GM19397 (cell line): ENCODE results near the gene LRRK1.
"Not testable (repeated sequence)": the region's sequence is repeated elsewhere in the genome, so short reads cannot be mapped to it uniquely, and the experiment has no call there.

Source experiments
- ATAC-seq: cut with Tn5 transposase; IDR thresholded peaks from one replicate; pipeline ENCODE4 v1.9.1; 2021; ENCODE audit warnings: mild to moderate bottlenecking, moderate library complexity; ENCODE audit not compliant: unreplicated experiment

The LRRK1 gene

DNA sequence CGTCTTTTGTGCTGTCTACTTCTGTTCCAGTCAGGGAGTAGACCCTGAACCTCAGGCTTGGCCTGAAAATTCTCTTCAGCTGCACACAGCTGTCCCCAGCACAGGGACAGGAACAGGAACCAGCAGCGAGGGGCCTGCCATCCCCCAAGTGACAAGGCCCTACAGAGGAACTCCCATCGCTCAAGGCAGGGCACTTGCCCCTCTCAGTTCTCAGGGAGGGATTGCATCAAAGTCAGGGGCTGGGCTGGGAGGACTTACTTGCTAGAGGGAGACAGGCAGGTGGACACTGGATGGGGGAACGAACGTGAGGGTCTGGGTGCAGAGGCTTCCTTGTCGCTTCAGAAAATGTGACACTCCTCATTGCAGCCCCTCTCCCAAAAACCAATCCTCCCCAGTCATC lies 169.1 kb downstream of the LRRK1 start:
- ATAC-seq, result no peak

DNA sequence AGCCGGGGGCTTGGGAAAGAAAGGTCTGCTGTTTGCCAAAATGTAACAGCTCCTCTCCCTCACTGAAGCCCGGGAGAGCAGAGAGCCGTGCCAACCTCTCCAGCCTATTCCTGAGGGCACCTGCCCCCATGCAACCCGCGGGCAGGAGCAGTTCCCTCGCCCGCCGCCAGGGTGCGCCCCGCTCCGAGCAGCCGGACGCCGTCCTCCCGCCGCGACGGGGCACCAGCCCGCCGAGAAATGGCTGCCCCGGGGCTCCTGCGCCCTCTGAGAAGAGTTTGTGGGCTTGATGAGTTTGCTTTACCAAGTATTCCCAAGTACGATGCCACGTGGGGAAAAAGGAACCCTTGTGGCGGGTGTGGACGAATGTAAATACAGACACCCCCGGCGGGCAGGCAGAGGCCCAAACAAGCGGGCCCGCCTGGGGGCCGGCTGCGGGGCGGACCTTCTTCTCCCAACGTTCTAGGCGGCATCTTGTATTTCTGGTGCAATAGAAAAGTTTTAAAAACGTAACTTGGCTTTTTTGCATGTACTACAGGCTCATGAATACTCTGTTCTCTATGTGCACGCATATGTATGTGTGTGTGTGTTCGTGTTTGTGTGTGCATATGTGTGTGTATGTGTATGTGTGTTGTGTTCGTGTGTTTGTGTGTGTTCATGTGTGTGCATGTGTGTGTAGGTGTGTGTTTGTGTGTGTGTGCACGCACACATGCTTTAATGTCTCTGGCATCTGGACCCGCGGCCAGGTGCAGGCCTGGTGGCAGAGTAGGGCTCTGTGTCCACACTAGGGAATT lies 169.8 kb downstream of the LRRK1 start:
- ATAC-seq, result peak; percentile 75

DNA sequence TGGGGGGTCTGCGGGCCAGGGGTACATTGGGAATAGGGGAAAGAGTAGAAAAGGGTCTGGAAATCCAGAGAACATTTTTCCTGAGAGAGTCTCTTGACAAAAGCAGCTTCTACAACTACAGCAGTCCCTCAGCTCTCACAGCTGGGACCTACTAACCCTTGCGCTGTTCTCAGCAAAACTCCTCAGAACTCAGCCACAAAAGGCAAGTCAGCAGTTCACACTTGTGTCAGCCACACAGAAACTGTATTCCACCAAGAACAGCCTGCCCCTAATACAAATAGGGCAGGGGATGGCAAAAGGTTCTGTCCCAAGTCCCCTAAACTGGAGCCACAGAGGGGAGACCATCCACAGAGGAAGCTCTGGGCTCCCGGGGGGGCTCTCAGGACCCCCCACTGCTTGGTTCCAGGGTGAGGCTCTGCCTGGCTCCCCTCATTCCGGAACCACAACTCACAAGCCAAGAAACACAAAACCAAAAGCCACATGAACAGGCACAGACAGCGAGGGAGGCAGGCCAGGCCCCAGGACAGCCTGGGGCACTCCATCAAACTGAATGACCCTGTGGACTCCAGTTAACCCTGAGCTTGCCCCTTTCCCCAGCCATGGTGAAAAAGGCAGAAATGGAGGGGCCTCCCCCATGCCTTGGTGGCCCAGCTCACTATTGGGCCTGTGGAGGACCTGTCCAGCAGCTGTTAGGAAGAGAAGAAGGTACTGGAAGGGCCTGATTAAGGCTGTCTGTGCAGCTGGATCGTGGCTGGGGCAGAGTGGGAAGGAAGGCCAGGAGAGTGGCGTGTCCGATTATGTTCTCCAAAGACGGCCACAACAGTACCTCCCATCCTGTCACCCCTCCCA lies 170.6 kb downstream of the LRRK1 start:
- no peak for ATAC-seq

DNA sequence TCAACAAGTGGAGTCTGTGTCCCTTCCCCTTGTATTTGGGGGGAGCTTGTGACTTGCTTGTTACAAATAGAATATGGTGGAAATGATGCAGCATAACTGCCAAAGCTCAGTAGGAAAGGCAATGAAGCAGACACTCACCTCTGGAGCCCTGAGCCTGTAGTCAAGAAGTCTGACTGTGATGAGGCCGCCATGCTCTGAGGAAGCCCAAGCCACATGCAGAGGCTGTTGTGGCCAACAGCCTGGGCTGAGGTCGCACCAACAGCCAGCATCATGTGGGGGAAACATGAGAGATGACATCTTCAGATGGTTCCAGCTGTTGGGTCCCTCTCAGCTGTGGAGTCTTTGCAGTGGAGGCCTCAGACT lies 171.3 kb downstream of the LRRK1 start:
- ATAC-seq, result no peak

DNA sequence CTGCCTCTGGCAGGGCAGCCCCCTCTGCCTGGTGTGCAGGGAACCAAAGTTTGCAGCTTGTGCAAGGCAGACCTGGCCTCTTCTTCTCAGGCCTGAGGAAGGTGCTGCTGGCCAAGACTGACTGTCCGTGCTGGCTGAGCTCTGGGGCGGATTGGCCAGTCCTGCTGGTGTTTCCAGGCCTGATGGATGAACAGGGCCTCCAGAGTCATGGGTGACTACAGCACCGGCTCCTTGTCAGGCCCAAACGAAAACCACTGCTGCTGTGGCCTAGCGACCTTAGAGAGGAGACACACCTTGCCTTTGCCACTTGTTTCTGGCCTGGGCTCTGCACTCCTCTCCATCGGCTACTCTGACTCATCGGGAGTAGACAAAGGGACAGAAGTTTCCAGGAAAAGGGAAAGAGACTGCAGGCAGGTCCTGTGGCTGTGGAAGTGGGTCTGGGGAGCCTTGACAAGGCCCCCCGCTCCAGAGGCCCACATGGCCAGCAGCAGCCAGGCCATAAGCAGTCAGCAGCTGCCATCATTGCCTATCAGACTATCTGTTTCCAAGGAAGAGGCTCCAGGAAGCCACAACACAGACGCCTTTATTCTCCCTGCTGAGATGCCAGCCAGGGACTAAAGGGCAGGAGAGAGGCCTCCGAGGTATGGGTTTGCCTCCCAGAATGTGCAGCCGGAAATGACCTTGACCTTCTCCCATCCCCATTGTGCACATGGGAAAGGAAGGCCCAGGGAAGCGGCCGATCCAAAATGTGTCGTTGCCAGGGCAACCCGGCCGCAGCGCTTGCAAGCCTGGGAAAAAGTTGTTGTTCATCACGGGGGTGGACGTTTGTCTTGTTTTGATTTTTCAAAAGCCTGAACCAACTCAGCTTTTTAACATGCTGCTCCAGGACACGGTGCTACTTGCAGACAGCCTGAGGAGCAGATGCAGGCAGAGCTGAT lies 172.2 kb downstream of the LRRK1 start:
- ATAC-seq, result no peak

DNA sequence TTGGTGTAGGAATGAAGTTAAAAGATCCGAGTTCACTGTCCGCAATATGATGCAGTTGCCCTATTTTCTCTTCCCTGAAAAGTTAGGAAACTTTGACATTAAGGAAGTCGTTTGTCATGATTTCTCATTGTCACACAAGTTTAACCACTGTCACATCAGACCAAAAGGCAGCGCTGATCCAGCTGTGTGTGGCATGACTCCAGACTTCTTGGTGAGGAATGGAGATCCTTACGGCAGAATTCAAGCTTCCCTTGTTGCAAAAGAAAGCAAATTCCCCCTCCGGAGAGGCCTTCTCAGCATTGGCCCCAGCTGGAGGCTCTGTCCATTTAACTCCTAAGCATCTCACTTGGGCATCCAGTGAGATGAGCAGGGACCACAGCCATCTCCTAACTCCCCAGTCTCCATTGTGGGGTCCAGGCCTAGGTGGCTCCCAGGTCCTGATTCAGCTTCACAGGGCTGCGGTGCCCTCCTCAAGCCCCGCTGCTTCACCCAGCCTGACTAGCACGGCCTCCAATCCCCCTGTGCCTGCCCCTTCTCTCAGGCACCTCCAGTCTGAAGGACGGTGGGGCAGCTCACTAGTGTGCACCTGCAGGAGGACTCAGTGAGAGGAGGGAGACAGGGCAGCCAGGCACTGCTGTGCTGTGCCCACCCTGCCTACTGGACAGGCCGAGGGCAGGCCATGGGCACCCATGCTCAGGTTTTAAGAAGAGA lies 173.2 kb downstream of the LRRK1 start:
- no peak for ATAC-seq

DNA sequence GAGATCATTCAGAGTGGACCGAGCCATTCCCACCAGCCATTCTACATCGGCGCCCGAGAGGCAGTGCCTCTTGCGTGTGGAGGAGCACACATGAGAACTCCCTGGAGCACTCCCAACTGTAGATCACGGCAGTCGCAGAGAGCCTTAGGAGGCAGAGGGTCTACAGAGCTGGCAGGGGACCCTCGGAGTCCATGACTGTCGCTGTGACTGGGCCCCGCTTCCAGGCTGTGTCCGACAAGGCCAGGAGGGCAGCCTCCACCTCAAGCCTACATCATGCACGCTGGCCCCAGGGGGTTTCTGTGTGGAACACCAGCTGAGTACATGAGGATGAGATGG lies 173.7 kb downstream of the LRRK1 start:
- ATAC-seq, result no peak

DNA sequence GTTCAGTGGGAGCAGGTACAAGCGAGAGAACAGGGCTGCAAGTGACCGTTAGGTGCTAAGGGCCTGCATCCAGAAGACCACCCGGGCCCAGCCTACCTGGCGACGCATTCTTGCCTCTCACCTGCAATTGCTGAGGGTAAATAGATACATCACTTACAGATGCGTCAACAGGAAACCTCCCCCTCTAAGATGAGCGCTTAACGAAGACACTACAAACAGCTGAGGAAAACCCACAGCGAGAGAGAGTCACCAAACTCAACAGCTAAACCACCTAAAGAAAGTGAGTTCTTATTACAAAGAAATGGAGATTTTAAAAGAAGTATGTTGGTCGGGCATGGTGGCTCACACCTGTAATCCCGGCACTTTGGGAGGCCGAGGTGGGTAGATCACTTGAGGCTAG lies 174.8 kb downstream of the LRRK1 start:
- ATAC-seq, result no peak

DNA sequence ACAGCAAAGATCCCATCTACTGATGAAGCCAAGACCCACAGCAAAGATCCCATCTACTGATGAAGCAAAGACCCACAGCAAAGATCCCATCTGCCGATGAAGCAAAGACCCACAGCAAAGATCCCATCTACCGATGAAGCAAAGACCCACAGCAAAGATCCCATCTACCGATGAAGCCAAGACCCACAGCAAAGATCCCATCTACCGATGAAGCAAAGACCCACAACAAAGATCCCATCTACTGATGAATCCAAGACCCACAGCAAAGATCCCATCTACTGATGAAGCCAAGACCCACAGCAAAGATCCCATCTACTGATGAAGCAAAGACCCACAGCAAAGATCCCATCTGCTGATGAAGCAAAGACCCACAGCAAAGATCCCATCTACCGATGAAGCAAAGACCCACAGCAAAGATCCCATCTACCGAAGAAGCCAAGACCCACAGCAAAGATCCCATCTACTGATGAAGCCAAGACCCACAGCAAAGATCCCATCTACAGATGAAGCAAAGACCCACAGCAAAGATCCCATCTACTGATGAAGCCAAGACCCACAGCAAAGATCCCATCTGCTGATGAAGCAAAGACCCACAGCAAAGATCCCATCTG lies 176.7 kb downstream of the LRRK1 start:
- not testable (repeated sequence) for ATAC-seq

DNA sequence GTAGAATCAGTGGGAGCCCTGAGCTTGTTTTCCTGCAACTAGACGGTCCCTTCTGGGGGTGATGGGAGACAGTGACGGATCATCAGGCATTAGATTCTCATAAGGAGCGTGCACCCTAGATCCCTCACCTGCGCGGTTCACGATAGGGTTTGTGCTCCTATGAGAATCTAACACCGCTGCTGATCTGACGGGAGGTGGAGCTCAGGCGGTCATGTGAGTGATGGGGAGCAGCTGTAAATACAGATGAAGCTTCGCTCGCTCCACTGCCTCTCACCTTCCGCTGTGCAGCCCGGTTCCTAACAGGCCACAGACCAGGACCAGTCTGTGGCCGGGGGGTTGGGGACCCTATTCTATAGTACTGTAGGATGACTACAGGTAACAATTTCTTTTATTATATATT lies 178.0 kb downstream of the LRRK1 start:
- ATAC-seq, result no peak

DNA sequence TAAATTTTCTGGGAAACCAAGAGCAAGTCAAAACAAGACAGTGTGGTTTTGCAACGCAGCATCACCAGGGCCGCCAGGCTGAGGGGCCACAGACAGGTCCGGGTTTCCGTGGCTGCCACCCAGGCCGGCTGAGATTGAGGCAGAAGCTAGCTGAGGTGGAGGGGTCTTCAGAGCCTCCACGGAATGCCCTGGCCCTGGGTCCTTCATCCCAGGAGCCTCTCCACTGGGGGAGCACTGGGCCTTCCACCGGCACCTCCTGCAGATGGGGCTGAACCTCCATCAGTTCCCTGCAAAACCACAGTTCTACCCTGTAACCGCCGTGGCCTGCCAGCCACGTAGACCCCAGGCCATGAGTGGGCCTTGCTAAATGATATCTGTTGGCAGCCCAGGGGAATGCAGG lies 180.0 kb downstream of the LRRK1 start:
- no peak for ATAC-seq

DNA sequence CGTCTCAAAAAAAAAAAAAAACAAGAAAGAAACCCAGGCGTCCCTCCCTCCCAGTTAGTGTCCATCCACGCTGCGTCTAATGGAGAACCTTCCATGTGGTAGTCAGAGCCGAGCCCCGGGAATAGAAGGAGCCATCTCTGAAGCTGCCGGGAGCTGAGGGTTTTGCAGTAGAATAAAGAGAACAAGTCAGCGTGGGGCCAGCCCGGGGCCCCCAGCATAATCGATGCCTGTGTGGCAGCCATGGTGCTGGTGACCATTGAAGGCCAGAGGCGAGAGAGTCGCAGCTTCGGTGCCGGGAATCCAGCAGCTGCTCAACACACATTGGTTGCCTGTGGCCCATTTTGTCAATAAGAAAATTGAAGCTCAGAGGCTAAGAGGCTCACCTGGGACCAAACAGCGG lies 181.0 kb downstream of the LRRK1 start:
- ATAC-seq, result no peak

DNA sequence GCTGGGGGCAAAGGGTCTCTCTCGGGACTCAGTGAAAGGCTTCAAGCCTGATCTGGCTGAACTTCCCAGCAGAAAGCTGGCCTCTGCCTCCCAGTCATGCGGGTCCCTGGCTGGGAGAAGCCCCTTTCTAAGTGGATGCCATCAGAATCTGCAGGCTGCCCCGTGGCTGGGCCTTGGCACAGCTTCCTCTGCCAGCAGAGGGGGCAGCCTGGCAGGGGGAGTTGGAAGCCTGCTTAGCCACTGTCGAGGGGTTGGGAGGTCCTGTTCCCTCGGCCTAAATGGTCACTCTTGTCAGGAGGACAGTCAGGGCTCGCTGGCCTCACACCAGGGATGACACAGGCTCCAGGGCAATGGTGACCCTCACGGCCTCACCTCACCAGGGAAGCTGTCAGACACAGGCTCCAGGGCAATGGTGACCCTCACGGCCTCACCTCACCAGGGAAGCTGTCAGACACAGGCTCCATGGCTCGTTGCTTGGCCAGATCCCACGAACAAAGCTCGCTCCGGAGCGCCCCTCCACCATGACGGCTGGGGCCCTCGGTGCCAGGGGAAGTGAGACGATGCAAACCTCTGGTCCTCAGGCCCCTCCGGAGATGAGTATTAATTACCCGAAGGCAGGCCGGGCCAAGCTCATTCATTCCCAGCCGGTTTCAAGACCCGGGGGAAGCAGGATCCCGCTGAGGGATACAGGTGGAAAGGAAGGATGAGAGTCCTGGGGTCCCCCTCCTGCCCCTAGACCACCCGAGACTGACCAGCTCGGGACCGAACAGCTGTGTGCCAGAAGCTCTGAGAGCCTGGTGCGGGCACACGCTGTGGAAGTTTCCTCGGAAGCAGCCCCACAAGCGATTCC lies 181.7 kb downstream of the LRRK1 start:
- no peak for ATAC-seq

DNA sequence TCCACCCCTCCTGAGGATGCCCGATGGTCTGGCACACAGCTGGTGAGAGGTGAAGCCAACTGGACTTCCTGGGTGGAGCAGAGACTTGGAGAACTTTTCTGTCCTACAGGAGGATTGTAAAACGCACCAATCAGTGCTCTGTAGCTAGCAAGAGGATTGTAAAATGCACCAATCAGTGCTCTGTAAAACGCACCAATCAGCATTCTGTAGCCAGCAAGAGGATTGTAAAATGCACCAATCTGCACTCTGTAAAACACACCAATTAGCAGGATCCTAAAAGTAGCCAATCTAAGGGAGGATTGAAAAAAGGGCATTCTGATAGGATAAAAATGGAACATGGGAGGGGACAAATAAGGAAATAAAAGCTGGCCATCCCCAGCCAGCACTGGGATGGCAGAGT lies 182.5 kb downstream of the LRRK1 start:
- ATAC-seq, result no peak

DNA sequence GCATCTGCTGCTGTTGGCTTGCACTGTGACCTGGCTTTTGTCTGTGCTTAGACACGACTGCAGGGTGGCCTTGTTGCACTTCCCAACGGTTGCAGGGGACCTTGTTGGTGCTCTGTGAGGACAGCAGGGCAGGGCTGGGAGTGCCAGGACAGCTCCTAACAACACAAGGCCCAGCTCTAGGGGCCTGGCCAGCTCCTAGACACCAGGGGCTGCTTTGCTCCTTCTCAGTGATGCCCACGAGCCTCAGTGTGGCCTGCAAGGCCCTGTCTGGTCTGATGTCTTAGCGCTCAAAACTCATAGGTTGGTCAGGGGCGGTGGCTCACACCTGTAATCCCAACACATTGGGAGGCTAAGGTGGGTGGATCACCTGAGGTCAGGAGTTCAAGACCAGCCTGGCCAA lies 183.6 kb downstream of the LRRK1 start:
- ATAC-seq, result no peak

DNA sequence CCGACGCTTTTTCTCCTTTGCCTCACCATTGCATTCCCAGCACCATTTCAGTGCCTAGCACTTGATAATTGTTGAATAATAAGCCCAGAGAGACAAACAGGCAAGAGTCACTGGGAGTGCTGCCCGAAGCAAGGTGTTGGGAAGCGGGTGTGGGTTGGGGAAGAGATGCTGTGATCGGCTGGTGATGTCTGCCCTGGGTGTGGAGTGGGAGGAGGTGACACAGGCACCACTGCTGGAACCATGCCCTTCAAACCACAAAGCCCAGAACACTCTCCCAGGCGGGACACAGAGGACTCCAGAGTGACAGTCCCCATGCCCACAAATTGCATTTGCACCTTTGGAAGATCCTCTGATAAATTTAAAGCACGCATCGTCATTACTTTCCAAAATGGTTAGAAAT lies 184.4 kb downstream of the LRRK1 start:
- no peak for ATAC-seq

DNA sequence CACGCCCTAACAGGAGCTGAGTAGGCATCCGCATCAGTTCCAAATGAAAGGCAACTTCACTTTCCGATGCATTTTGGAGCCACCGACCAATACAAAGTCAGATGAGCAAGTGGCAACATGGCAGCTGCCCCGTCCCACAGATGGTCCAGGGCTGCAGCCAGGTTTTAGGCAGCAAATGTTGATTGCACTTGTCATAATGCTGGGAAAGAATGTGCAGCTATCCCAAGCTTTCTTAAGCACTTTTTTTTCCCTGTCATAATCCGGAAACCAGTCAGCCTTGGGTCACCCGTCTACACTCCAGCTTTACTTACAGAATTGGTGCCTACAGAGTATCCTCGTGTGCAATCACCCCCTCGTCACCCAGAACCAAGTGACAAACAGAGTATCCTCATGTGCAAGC lies 185.0 kb downstream of the LRRK1 start:
- ATAC-seq, result no peak

DNA sequence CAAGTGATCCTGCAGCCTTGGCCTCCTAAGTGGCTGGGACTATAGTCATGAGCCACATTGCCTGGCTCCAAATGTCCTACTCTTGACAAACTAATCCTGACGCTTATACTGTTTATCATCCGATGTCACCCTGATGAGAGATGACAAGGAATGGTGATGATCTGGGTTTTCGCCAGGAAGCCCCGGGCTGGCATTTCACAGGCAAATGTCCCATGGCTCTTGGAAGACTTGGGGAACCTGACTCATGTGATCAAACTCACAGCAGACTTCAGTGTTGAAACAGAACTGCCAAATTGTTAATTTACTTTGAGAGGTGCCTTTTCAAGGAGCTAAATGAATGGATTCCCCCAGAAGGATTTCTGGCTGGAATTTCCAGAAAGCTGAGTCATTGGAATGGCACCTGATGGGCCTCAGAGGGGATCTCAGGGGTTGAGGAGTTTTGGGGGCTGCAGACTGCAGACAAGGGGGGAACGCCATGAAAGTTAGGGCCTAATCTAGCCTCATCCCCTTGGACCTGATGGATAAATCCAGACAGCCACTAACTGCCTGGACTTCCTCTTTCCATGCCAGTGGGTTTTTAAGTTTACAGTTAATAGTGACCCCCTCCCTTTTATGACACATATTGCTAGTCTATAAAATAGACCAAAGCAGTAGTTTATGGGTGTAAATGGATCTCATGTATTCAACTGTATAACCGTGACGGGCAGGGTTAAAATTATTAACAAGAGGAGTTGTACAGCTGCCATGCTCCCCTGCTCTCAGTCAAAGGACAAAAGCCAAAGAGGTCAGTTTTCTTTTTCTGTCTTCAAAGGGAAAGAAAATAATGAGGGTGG lies 186.1 kb downstream of the LRRK1 start:
- ATAC-seq, result no peak

DNA sequence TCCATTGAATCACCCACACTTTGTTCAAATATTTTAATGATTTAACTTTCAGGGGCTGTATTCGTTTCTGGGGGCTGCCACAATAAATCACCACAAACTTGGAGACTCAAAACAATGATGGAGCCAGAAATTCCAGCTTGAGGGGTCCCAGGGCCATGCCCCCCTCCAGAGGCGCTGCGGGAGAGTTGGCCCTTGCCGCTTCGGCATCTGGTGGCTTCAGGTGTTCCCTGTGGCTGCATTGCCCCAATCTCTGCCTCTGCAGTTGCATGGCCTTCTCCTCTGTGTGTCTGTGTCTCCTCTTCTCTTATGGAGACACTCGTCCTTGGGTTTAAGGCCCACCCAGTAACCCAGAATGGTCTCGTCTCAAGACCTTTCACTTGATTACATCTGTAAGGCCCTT lies 187.9 kb downstream of the LRRK1 start:
- no peak for ATAC-seq
